Lower leg skin (tissue), 3 donors: Measurements from ENCODE around the gene SFXN2.

Experiments used
- POLR2A ChIP-seq, 2 donors: fragments of 450-650 bp; IDR thresholded peaks; one replicate each; pipeline ENCODE4 v1.6.1; 2016 to 2017; ENCODE audit warnings: antibody characterized with exemption in 2 of 2, mild to moderate bottlenecking in 1 of 2, moderate library complexity in 1 of 2
- TF ChIP-seq, protein P1 (sequence below), 3 donors: fragments of 450-650 bp; IDR thresholded peaks; one replicate each; pipeline ENCODE4 v1.5.1; 2016; ENCODE audit warnings: antibody characterized with exemption in 3 of 3, mild to moderate bottlenecking in 3 of 3, moderate library complexity in 2 of 3

DNA sequence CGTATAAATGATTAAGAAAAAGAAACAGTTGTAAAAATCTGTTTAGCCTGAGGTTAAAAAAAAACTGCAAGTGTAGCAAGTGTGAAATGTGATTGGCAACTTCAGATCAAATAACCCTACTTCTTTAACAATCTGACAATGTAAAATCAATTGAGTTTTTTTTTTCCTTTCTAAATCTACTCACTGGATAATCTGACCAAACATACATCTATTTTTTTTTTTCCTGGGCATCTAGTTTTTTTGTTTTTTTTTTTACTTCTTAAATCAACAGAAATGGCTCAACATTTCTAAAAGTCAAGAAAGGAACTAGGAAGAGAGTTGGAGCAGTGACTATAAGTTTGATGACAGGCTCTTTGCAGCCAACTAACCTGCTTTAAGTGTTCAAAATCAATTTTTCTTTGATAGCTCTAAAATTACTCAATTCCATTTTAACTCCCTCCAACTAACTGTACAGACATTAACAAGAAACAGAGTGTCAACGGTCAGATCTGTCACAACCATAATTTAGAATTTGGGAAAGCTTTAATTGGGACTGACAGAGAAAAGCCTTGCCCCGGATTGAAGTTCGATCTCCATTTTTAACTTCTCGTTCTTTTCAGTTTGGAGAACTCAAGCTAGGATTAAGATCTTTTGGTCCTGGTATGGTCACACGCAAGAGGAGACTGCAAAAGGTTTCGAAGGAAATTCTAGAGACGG lies 1.4 kb upstream of the SFXN2 start:
- TF ChIP-seq, protein P1, sequence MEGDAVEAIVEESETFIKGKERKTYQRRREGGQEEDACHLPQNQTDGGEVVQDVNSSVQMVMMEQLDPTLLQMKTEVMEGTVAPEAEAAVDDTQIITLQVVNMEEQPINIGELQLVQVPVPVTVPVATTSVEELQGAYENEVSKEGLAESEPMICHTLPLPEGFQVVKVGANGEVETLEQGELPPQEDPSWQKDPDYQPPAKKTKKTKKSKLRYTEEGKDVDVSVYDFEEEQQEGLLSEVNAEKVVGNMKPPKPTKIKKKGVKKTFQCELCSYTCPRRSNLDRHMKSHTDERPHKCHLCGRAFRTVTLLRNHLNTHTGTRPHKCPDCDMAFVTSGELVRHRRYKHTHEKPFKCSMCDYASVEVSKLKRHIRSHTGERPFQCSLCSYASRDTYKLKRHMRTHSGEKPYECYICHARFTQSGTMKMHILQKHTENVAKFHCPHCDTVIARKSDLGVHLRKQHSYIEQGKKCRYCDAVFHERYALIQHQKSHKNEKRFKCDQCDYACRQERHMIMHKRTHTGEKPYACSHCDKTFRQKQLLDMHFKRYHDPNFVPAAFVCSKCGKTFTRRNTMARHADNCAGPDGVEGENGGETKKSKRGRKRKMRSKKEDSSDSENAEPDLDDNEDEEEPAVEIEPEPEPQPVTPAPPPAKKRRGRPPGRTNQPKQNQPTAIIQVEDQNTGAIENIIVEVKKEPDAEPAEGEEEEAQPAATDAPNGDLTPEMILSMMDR (IDR thresholded peaks at IDR 0.05): no peak
- no peak for TF ChIP-seq POLR2A (IDR thresholded peaks at IDR 0.05)
